ENCODE measurements around the gene PPIF. TPM values are rescaled to one million over a fixed set of nuclear protein-coding genes. Genes with fewer than 3 reads are reported as not detected.
"Not testable (repeated sequence)": the region's sequence is repeated elsewhere in the genome, so short reads cannot be mapped to it uniquely, and the experiment has no call there.

The PPIF gene
- total RNA-seq, 4 donors from 2014 or later = 35.7 to 57.8 (median 45.0) TPM

DNA sequence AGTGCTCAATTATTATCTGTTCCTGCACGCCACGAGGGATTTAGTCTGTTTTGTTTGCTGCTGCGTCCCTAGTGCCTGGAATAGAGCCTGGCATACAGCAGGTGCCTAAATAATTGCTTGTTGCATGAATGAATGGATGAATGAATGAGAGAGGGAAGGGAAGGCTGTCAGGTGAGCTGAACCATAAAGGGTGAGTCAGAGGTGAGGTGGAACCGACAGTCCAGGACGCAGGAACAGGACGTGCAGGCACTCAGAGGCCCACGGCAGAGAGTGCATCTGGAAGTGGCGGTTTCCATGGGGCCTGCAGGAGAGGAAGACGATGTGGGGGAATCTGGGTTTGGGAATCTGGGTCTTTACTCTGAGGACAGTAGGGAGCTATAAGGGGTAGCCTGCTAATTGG, 17.7 kb upstream of the PPIF start:
- no peak overlapping the region for H3K4me3 ChIP-seq
- H3K27me3 ChIP-seq = no peaks in the 10 kb centered on the region
- H3K36me3 ChIP-seq = no peaks in the 10 kb centered on the region
- DNase-seq = no peak
- H3K4me1 ChIP-seq = peaks cover 0 to 6% (median 2%) of the 10 kb centered on the region in 4 donors
- H3K9me3 ChIP-seq = no peaks in the 10 kb centered on the region
- TF ChIP-seq POLR2A (IDR thresholded peaks at IDR 0.05) = no peak
- TF ChIP-seq, protein P1, sequence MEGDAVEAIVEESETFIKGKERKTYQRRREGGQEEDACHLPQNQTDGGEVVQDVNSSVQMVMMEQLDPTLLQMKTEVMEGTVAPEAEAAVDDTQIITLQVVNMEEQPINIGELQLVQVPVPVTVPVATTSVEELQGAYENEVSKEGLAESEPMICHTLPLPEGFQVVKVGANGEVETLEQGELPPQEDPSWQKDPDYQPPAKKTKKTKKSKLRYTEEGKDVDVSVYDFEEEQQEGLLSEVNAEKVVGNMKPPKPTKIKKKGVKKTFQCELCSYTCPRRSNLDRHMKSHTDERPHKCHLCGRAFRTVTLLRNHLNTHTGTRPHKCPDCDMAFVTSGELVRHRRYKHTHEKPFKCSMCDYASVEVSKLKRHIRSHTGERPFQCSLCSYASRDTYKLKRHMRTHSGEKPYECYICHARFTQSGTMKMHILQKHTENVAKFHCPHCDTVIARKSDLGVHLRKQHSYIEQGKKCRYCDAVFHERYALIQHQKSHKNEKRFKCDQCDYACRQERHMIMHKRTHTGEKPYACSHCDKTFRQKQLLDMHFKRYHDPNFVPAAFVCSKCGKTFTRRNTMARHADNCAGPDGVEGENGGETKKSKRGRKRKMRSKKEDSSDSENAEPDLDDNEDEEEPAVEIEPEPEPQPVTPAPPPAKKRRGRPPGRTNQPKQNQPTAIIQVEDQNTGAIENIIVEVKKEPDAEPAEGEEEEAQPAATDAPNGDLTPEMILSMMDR (IDR thresholded peaks at IDR 0.05) = no peak
- peak overlapping the region in 1 of 4 donors; percentile 17 for H3K27ac ChIP-seq

DNA sequence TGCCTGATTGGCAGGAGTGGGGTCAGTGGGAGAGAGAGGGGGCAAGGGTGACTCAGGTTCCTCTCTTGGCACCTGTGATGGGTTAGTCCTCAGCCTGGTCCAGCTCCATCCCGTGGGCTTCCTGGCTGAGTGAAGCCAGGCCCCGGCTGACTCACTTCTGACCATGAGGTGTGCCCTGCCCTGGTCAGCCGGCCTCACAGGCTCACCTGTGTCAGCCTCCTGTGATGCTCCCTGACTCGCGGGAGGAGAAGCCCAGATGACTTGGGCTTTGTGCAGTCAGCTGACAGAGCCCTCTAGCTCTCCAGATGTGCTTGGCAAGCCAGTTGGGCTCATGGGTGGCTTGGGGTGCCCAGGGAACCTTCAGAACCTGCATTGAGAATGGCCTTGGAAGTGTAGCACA, 16.0 kb upstream of the PPIF start:
- no peak overlapping the region for H3K4me3 ChIP-seq
- H3K27ac ChIP-seq = no peak overlapping the region
- H3K4me1 ChIP-seq = peaks cover 0 to 6% (median 2%) of the 10 kb centered on the region in 4 donors
- TF ChIP-seq POLR2A (IDR thresholded peaks at IDR 0.05) = no peak
- TF ChIP-seq, protein P1 (IDR thresholded peaks at IDR 0.05) = no peak
- H3K27me3 ChIP-seq = no peaks in the 10 kb centered on the region
- no peaks in the 10 kb centered on the region for H3K9me3 ChIP-seq
- DNase-seq = no peak
- no peaks in the 10 kb centered on the region for H3K36me3 ChIP-seq

DNA sequence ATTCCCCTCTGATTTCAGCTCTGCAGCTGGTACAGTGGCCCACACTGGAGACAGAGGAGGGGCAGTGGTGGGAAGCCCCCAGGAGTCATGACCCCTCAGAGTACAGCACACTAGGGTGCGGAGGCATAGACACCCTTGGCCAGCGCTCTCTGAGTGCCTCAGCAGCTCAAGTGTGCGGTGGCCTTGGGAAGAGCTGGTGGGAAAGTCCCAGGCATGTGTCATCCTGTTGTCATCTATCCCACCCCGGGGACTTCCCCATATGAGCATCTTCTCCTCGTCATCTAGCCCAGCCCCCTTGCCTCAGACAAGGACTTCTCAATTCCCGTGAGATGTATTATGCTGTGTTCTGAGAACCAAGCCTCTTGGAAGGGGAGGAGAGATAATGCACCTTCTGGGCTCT, 15.6 kb upstream of the PPIF start:
- H3K9me3 ChIP-seq = no peaks in the 10 kb centered on the region
- no peak overlapping the region for H3K27ac ChIP-seq
- no peaks in the 10 kb centered on the region for H3K27me3 ChIP-seq
- TF ChIP-seq, protein P1 (IDR thresholded peaks at IDR 0.05) = no peak
- TF ChIP-seq POLR2A (IDR thresholded peaks at IDR 0.05) = no peak
- peak in 2 of 3 donors; percentile 21 to 46 for DNase-seq
- H3K4me3 ChIP-seq = no peak overlapping the region
- H3K4me1 ChIP-seq = peaks cover 0 to 6% (median 2%) of the 10 kb centered on the region in 4 donors
- no peaks in the 10 kb centered on the region for H3K36me3 ChIP-seq

DNA sequence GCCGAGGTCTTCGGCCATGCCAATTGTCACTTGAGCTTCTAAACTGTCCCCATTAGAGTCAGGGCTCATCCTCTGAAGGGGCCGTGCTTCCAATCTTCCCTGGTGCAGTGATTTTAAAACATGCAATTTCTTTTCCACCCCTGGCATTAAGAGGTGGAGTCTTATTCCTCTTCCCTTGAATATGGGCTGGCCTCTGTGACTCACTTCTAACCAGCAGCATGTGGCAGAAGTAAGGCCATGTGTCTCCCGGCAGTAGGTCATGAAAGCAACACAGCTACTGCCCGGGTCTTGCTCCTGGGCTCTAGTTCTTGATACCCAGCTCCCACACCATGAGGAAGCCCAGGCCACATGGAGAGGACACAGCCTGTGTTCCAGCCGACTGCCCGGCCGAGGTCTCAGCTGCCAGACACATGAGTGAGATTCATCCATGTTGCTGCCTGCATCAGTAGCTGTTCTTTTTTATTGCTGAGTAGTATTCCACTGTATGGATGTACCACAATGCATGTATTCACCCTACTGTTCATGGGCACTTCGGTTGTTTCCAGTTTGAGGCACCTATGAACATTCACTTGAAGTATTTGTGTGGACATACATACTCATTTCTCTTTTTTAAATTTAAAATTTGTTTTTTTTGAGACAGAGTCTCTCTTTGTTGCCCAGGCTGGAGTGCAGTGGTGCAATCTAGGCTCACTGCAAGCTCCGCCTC, 14.5 kb upstream of the PPIF start:
- H3K27ac ChIP-seq, H3K4me3 ChIP-seq, DNase-seq, H3K4me1 ChIP-seq, H3K36me3 ChIP-seq, H3K9me3 ChIP-seq, H3K27me3 ChIP-seq: not testable (repeated sequence)

DNA sequence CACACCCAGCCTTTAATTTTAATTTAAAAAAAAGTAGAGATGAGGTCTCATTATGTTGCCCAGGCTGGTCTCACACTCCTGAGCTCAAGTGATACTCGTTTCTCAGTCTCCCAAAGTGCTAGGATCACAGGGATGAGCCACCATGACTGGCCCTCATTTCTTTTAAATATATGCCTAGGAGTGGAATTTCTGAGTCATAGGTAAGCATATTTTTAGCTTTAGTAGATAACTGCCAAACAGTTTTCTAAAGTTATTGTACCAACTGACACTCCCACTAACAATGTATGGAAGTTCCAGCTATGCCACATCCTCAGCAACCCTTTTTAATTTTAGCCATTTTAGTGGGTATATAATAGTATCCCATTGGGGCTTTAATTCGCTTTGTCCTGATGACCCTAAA, 13.8 kb upstream of the PPIF start:
- Histone ChIP-seq H3K36me3 (no peaks in the 10 kb centered on the region), H3K27ac (no peak overlapping the region), H3K27me3 (no peaks in the 10 kb centered on the region), H3K4me1 (peaks cover 0 to 6% (median 2%) of the 10 kb centered on the region in 4 donors), H3K9me3 (no peaks in the 10 kb centered on the region), H3K4me3 (no peak overlapping the region)
- no peak for DNase-seq
- TF ChIP-seq POLR2A (IDR thresholded peaks at IDR 0.05) = no peak
- TF ChIP-seq, protein P1 (IDR thresholded peaks at IDR 0.05) = no peak

DNA sequence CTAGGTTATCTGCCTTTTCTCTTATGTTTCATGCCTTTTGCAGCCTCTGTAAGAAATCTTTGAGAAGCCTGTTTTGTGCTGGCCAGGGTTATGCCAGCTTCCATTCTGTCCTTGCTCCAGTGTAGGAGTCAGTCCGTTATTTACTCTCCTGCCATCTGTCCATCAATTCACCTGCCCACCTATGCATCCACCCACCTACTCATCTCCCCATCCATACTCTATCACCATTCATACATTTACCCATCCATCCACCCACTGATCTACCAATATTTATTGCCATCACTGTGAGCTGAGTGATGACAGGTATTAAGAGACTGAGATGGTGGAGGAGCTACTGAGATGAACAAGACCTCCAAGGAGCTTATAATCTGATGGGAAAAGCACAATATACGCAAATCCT, 12.7 kb upstream of the PPIF start:
- no peaks in the 10 kb centered on the region for H3K9me3 ChIP-seq
- no peaks in the 10 kb centered on the region for H3K36me3 ChIP-seq
- peaks cover 0 to 6% (median 2%) of the 10 kb centered on the region in 4 donors for H3K4me1 ChIP-seq
- no peaks in the 10 kb centered on the region for H3K27me3 ChIP-seq
- DNase-seq = no peak
- no peak overlapping the region for H3K27ac ChIP-seq
- TF ChIP-seq, protein P1 (IDR thresholded peaks at IDR 0.05) = no peak
- TF ChIP-seq POLR2A (IDR thresholded peaks at IDR 0.05) = no peak
- no peak overlapping the region for H3K4me3 ChIP-seq
